GM18870 (cell line): ENCODE measurements around the gene HOXC4.

Source experiments
- ATAC-seq: cut with Tn5 transposase; IDR thresholded peaks from one replicate; pipeline ENCODE4 v1.9.1; 2021; ENCODE audit warnings: moderate library complexity; ENCODE audit not compliant: unreplicated experiment

Gene HOXC4

GRCh38 chr12:54015018-54015931, 38.4 kb upstream of the HOXC4 start:
- no peak for ATAC-seq

GRCh38 chr12:54016051-54016450, 37.6 kb upstream of the HOXC4 start:
- ATAC-seq: no peak

GRCh38 chr12:54016478-54016964, 37.1 kb upstream of the HOXC4 start:
- ATAC-seq: no peak

GRCh38 chr12:54017027-54017788, 36.4 kb upstream of the HOXC4 start:
- ATAC-seq: peak; percentile 12

- ATAC-seq: peak; percentile 61
Observed at GRCh38 chr12:54017878-54018467, 35.7 kb upstream of the HOXC4 start.

GRCh38 chr12:54018468-54018984, 35.1 kb upstream of the HOXC4 start:
- no peak for ATAC-seq

GRCh38 chr12:54019091-54019811, 34.4 kb upstream of the HOXC4 start:
- no peak for ATAC-seq

- ATAC-seq: no peak
Observed at GRCh38 chr12:54019924-54020590, 33.6 kb upstream of the HOXC4 start.

GRCh38 chr12:54020591-54021405, 32.8 kb upstream of the HOXC4 start:
- no peak for ATAC-seq

- ATAC-seq: no peak
Observed at GRCh38 chr12:54021432-54022013, 32.1 kb upstream of the HOXC4 start.

GRCh38 chr12:54022960-54023884, 30.4 kb upstream of the HOXC4 start:
- ATAC-seq: no peak

- ATAC-seq: no peak
Observed at GRCh38 chr12:54024127-54024526, 29.5 kb upstream of the HOXC4 start.

- ATAC-seq: no peak
Observed at GRCh38 chr12:54024581-54025305, 28.9 kb upstream of the HOXC4 start.

- ATAC-seq: no peak
Observed at GRCh38 chr12:54025499-54026405, 27.9 kb upstream of the HOXC4 start.

GRCh38 chr12:54026640-54027441, 26.8 kb upstream of the HOXC4 start:
- no peak for ATAC-seq
